Muscle layer of duodenum (tissue), 2 donors: Measurements from ENCODE around the gene TPO.

Experiments used
- H3K27ac ChIP-seq: one replicate; pipeline ENCODE4 v1.7.0; 2013; ENCODE audit warnings: mild to moderate bottlenecking, low read length
- H3K27me3 ChIP-seq: one replicate; pipeline ENCODE4 v1.7.0; 2013; ENCODE audit warnings: low read depth, mild to moderate bottlenecking, control low read depth, low read length
- H3K36me3 ChIP-seq, 2 donors: one replicate each; pipeline ENCODE4 v1.7.0; 2013; ENCODE audit warnings: low read length in 2 of 2, control low read depth in 1 of 2, mild to moderate bottlenecking in 1 of 2; ENCODE audit not compliant: insufficient read depth in 2 of 2, control insufficient read depth in 1 of 2
- H3K4me1 ChIP-seq, 2 donors: one replicate each; pipeline ENCODE4 v1.7.0; 2013; ENCODE audit warnings: low read length in 2 of 2, mild to moderate bottlenecking in 2 of 2, control low read depth in 1 of 2, moderate library complexity in 1 of 2; ENCODE audit not compliant: insufficient read depth in 2 of 2, control insufficient read depth in 1 of 2
- H3K4me3 ChIP-seq, 2 donors: one replicate each; pipeline ENCODE4 v1.7.0; 2013; ENCODE audit warnings: low read length in 2 of 2, low read depth in 1 of 2, mild to moderate bottlenecking in 1 of 2
- H3K9me3 ChIP-seq, 2 donors: one replicate each; pipeline ENCODE4 v1.7.0; 2013; ENCODE audit warnings: low read length in 2 of 2, control low read depth in 1 of 2, mild to moderate bottlenecking in 1 of 2; ENCODE audit not compliant: control insufficient read depth in 1 of 2
- donor health status: healthy.

The TPO gene

GRCh38 chr2:1451422-1451821 lies 38.2 kb downstream of the TPO start:
- Histone ChIP-seq H3K27ac (no peak overlapping the region), H3K9me3 (no peaks in the 10 kb centered on the region), H3K4me3 (no peak overlapping the region), H3K27me3 (no peaks in the 10 kb centered on the region), H3K4me1 (no peaks in the 10 kb centered on the region), H3K36me3 (no peaks in the 10 kb centered on the region)

- Histone ChIP-seq H3K27ac (no peak overlapping the region), H3K36me3 (no peaks in the 10 kb centered on the region), H3K4me1 (no peaks in the 10 kb centered on the region), H3K9me3 (no peaks in the 10 kb centered on the region), H3K27me3 (no peaks in the 10 kb centered on the region), H3K4me3 (no peak overlapping the region)
These were observed 40.3 kb downstream of the TPO start for GRCh38 chr2:1453561-1453960.

GRCh38 chr2:1454346-1454745 lies 41.1 kb downstream of the TPO start:
- no peaks in the 10 kb centered on the region for H3K27me3 ChIP-seq
- no peak overlapping the region for H3K27ac ChIP-seq
- no peaks in the 10 kb centered on the region for H3K9me3 ChIP-seq
- H3K4me3 ChIP-seq: no peak overlapping the region
- no peaks in the 10 kb centered on the region for H3K4me1 ChIP-seq
- H3K36me3 ChIP-seq: no peaks in the 10 kb centered on the region

GRCh38 chr2:1455466-1455865 lies 42.2 kb downstream of the TPO start:
- Histone ChIP-seq H3K9me3 (no peaks in the 10 kb centered on the region), H3K4me1 (no peaks in the 10 kb centered on the region), H3K27ac (no peak overlapping the region), H3K27me3 (no peaks in the 10 kb centered on the region), H3K36me3 (no peaks in the 10 kb centered on the region), H3K4me3 (no peak overlapping the region)

GRCh38 chr2:1458432-1458831 lies 45.2 kb downstream of the TPO start:
- no peaks in the 10 kb centered on the region for H3K4me1 ChIP-seq

GRCh38 chr2:1459727-1460126 lies 46.5 kb downstream of the TPO start:
- no peaks in the 10 kb centered on the region for H3K36me3 ChIP-seq
- H3K27ac ChIP-seq: no peak overlapping the region
- no peaks in the 10 kb centered on the region for H3K27me3 ChIP-seq
- no peaks in the 10 kb centered on the region for H3K4me1 ChIP-seq
- no peak overlapping the region for H3K4me3 ChIP-seq
- H3K9me3 ChIP-seq: no peaks in the 10 kb centered on the region

More at GRCh38 chr2:1458432-1458831, 45.2 kb downstream of the TPO start:
- no peak overlapping the region for H3K4me3 ChIP-seq
- no peak overlapping the region for H3K27ac ChIP-seq
- no peaks in the 10 kb centered on the region for H3K9me3 ChIP-seq
- H3K27me3 ChIP-seq: no peaks in the 10 kb centered on the region
- H3K36me3 ChIP-seq: no peaks in the 10 kb centered on the region

GRCh38 chr2:1460851-1461418 lies 47.7 kb downstream of the TPO start:
- Histone ChIP-seq H3K27ac (no peak overlapping the region), H3K36me3 (no peaks in the 10 kb centered on the region), H3K27me3 (no peaks in the 10 kb centered on the region), H3K4me1 (no peaks in the 10 kb centered on the region), H3K4me3 (no peak overlapping the region), H3K9me3 (no peaks in the 10 kb centered on the region)

- Histone ChIP-seq H3K4me1 (no peaks in the 10 kb centered on the region), H3K4me3 (no peak overlapping the region), H3K27ac (no peak overlapping the region), H3K27me3 (no peaks in the 10 kb centered on the region), H3K36me3 (no peaks in the 10 kb centered on the region), H3K9me3 (peaks cover 0 to 2% of the 10 kb centered on the region in 2 donors)
These were observed 48.5 kb downstream of the TPO start for GRCh38 chr2:1461507-1462390.

- H3K4me3 ChIP-seq: no peak overlapping the region
- no peaks in the 10 kb centered on the region for H3K27me3 ChIP-seq
- H3K4me1 ChIP-seq: no peaks in the 10 kb centered on the region
- no peak overlapping the region for H3K27ac ChIP-seq
- peaks cover 0 to 2% of the 10 kb centered on the region in 2 donors for H3K9me3 ChIP-seq
- no peaks in the 10 kb centered on the region for H3K36me3 ChIP-seq
These were observed 49.7 kb downstream of the TPO start for GRCh38 chr2:1462994-1463393.

GRCh38 chr2:1472350-1472749 lies 59.1 kb downstream of the TPO start:
- Histone ChIP-seq H3K36me3 (no peaks in the 10 kb centered on the region), H3K9me3 (peaks cover 0 to 6% of the 10 kb centered on the region in 2 donors), H3K27ac (no peak overlapping the region), H3K27me3 (no peaks in the 10 kb centered on the region), H3K4me1 (no peaks in the 10 kb centered on the region), H3K4me3 (no peak overlapping the region)

GRCh38 chr2:1476617-1477195 lies 63.4 kb downstream of the TPO start:
- no peaks in the 10 kb centered on the region for H3K36me3 ChIP-seq
- H3K9me3 ChIP-seq: no peaks in the 10 kb centered on the region
- no peak overlapping the region for H3K4me3 ChIP-seq
- H3K27ac ChIP-seq: no peak overlapping the region
- H3K4me1 ChIP-seq: no peaks in the 10 kb centered on the region
- H3K27me3 ChIP-seq: no peaks in the 10 kb centered on the region
